Fibroblast of skin of right biceps (primary cell): ENCODE results near the gene GDPD5.

Experiments used
- DNase-seq: peaks from one replicate; pipeline ENCODE4 v3.0.0-alpha.2; 2013

GDPD5 gene

GRCh38 chr11:75487365-75487764 lies 38.4 kb downstream of the GDPD5 start:
- DNase-seq, result no peak

DNA sequence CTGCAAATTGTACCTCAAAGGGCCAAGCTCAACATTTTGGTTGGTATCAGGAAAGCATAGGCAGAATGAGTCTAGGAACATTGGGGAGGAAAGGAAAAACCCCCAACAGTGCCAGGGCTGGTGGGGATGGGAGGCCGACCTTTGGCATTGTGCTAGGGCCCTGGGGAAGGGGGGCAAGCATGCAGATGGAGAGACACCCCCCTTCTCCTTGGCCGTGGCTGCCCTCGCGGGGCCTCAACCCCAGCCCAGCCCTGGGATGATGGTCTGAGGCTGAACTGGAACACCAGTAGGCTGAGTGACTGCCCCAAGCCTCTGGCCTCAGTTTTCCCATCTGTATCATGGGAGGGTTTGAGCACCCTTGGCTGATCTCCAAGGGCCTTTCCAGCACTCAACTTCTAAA lies 40.0 kb downstream of the GDPD5 start:
- no peak for DNase-seq

DNA sequence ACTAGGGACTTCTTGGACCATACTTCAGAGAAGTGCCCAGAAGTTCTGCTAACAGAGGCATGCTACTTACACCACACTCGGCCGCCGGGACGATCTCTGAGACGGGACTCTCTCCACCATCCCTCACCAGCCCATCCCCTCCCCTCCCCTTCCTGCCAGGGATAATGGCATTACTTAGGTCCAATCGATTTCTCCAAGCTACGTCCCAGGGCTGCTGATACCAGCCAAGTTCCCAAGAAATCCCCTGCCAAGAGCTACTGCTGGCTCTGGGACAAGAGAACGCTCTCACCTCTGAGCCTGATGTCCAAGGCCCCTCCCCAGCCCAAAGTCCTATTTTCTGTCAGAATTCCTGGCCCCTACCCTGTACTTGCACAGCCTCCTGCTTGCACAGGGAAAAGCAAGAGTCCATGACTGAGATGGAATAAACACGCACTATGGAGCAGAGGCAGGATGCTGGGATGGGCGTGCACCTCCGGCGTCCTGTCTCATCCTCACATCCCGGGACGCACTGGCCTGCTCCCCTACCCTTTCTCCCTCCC lies 42.7 kb downstream of the GDPD5 start:
- DNase-seq, result no peak

DNA sequence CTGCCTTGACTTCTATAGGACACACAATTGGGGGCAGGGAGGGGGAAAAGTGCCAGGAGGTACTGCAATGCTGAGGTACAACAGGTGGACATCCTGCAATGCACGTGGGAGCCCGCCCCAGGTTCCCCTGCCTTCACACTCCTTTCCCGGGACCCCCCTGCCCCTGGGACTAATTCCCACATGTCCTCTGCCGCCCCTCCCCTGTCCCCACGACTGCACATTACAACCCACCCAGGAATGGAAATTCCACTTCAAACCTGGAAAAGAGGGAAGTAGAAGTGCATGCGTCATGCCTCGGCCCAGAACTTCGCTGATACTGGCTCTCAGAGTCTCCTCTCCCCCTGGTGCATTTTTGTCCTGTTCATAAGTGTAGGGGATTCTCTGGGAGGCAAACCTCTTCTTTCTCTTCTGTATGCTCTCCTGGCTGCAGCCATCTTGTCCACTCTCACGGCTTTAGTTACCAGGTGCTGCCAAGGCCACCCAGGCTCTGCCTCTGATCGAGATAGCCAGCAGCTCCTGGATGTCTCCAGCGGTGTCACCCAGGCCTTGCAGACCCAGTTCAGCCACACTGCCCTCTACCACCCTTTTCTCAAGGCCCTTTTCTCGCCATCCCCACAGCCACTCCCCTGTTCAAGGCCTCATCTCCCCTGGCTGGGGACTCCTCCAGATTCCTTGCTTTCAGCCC lies 43.7 kb downstream of the GDPD5 start:
- no peak for DNase-seq

DNA sequence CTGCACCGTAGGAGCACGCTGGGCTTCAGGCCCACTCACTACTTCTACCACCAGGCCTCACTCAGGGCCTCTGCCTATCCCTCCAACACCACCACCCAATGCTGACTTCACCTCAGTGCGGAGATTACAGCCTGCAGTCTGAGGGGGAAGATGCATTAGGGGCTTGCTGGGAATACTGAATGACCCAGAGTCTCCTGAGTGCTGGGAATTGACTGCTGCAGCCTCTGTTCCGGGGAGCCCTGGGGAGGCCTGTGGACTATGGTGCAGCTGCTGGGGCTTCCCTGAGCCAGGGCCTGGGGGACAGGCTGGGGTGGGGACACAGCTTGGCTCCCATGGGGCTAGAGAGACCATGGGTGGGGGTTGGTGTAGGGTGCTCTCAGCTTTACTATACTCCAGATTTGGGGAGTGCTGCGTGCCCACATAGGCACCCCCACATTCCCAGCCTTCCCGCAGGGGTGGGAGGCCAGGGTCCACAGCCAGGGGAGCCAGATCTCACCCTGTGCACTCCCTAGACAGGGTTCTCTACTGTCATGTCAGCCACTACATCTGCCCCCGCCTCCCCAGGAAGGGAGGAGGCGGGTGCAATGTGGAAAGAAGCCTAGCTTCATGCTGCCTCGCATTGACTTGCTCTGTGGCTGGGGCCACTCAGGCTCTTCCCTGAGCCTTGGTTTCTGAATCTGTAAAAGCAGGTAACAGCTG lies 44.4 kb downstream of the GDPD5 start:
- DNase-seq, result no peak

DNA sequence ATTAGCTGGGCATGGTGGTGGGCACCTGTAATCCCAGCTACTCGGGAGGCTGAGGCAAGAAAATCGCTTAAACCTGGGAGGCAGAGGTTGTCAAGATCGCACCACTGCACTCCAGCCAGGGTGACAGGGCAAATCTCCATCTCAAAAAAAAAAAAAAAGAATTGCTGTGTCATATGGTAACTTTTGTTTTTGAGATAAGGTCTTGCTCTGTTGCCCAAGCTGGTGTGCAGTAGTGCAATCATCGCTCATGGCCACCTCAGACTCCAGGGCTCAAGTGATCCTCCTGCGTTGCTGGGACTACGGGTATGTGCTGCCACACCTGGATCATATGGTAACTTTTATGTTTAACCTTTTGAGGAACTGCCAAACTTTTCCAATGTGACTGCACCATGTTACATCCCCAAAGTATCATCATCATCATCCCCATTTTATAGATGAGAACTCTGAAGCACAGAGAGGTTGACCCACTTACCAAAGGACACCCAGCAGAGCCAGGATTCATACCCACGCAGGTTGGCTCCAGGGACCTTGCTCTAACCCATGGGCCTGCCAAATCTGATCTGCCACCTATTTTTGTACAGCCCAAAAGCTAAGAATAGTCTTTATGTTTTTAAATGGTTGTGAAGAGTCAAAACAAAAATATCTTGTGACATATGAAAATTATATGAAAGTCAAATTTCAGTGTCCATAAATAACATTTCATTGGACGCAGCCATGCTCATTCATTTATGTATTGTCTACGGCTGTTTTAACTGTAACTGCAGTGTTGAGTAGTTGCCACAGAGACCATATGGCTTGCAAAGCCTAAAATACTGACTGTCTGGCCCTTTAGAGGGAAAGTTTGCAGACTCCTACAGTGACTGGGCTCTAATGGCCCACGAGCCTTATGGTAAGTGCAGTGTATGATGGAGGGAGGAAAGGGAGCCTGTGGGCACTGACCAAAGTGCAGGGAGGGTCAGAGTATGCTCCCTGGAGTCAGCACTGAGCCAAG lies 45.3 kb downstream of the GDPD5 start:
- no peak for DNase-seq

- no peak for DNase-seq
Measured at GRCh38 chr11:75479597-75480145, 46.1 kb downstream of the GDPD5 start.

DNA sequence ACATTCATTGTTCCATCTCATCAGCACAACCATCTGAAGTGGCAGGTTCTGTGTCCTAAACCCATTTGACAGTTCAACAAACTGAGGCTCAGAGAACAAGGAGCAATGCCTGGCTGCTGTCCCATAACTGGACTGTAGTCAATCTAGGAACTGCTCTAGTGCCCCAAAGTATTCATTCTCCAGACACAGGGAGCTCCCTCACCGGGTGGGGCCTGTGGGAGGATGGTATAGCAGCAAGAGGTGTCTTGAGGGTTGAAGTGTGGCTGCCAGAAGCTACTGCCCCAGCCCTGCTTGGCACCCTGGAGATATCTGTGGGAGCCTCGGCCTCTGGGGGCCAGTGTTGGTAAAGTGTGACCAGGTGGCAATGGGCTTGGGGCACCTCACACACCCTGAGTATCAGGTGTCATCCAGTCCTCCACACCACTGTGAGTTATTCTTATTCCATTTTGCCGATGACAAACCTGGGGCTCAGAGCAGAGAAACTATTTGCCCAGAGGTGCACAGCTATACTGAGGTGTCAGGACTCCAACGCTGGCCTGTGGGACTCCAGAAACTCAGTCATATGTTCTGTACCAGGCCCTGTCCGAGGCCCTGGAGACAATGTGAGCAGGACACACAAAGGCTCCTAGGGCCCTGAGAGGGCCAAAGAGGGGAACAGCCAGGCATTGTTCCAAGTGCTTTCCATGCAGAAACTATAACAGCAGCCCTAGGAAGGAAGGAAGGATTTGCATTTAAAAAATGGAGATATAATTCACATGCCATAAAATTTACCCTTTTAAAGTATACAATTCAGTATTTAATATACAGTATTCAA lies 46.8 kb downstream of the GDPD5 start:
- no peak for DNase-seq

- no peak for DNase-seq
Measured at GRCh38 chr11:75477614-75477935, 48.2 kb downstream of the GDPD5 start.

GRCh38 chr11:75476739-75477613 lies 48.8 kb downstream of the GDPD5 start:
- DNase-seq, result no peak

DNA sequence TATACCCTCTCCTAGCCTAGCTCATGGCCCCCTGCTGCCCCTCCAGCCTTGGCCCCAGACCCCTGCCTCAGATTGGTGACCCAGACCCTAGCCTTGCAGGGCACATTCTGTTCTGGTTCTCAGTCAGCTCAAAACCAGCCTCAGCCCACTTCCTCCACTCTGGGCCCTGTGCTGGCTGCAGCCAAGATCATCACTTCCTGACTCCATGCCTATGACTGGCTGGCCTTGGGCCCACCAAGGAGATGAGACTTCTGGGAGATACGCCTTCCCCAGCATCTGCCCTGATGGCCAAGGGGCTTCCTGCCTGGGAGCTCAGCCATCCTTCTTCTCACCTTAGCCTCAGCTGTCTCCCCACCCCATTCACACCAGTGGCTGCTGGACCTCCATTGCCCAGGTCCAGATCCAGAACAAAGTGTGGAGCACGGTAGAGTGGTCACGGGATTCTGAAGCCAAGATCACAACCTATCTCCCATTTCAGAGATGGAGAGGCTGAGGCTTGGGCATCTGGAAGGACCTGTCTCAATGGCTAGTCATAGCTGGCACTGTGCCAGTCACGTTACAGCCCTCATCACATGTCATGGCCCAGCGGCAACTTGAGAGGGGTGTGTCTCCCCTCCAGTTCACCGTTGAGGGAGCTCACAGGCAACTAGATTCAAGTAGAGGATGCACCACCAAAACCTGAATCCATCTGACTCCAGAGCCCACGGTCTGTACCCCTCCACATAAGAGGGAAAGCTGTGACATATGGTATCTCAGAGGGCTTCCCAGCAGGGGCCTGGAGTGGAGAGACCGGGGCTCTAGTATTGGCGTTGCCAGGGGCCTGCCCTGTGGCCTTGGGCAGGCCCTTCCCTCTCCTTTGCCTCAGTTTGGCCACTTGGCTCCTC lies 49.7 kb downstream of the GDPD5 start:
- DNase-seq, result peak; percentile 64

GRCh38 chr11:75474878-75475766 lies 50.6 kb downstream of the GDPD5 start:
- peak; percentile 75 for DNase-seq

- DNase-seq, result peak; percentile 53
Measured at GRCh38 chr11:75474240-75474639, 51.5 kb downstream of the GDPD5 start.

GRCh38 chr11:75473684-75474083 lies 52.1 kb downstream of the GDPD5 start:
- DNase-seq, result no peak

DNA sequence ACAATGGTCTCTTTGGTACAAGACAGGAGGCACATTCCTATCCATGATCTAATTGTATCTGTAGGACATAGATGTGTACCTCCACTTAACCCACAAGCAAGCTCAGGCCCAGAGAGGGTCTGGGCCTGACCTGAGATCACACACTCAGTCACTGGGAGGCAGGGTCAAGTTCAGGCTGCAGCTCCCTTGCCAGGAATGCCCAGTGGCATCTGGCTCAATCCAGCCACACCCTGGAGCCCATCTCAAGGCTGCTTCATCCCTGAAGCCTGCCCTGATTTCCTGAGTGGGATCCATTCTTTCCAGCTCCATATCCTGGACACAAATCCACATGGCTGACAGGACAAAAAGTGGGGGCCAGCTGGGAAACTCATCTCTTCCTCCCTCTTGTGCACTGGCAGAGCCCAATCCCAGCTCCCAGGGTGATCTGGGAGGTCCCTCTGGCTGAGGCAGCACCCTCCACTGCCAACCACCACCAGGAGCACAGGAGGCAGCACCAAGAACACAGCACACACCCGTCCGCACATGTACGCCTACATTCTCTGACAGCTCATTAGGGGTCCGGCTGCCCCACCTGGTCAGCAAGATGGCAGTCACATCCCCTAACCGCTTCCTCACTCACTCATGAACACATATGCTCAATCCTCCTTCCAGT lies 53.5 kb downstream of the GDPD5 start:
- no peak for DNase-seq

GRCh38 chr11:75471176-75471973 lies 54.4 kb downstream of the GDPD5 start:
- DNase-seq, result no peak

DNA sequence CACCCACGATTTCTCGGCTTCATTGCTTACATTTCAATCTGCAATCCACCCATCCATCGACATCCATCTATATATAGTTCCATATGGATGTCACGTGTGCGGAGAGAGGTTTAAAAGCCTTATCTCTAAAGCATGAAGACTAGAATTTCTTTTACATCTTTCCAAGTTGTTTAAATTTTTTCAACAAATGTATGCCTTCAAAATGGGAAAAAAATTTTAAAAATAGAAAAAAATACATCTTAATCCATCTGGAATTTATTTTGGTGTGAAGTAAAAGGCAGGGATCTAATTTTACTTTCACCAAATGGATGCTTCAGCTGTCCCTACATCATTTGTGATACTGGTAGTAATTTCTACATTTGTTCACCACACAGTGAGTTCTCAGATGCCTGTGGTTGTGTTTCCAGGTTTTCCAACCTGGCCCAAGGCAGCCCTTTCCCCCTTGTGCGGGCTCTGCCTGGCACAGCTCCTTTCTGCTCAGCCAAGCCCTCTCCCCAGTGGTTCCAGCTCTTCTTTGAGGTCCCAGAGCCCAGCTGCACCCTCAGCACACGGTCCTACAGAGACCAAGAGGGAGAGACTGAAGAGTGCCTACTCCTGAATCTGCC lies 55.2 kb downstream of the GDPD5 start:
- DNase-seq, result no peak
